ENCODE data around the gene DHRSX.

Gene DHRSX

GRCh38 chrX:2490634-2491033, 10.1 kb downstream of the DHRSX start:
- peaks cover 14% of the 10 kb centered on the region for H3K79me2 ChIP-seq (ENCODE audit: insufficient read depth, low read length)
- no peak overlapping the region for H3K27ac ChIP-seq (ENCODE audit: low read depth, low read length)
- H2AFZ ChIP-seq (ENCODE audit: low read depth, low read length, severe bottlenecking), result no peak overlapping the region
- no peak overlapping the region for H3K4me2 ChIP-seq (ENCODE audit: low read depth, low read length, poor library complexity, severe bottlenecking)
- no peaks in the 10 kb centered on the region for H3K9me2 ChIP-seq (replicated peaks; ENCODE audit: insufficient read depth, low read length)
- no peaks in the 10 kb centered on the region for H3K27me3 ChIP-seq (ENCODE audit: low read length)
- no peaks in the 10 kb centered on the region for H3K9me3 ChIP-seq (ENCODE audit: insufficient read depth, low read length)
- H4K20me1 ChIP-seq (ENCODE audit: low read depth, low read length), result no peaks in the 10 kb centered on the region
- TF ChIP-seq EZH2phosphoT487 (conservative IDR thresholded peaks at IDR 0.05; ENCODE audit: low read length), result no peak
- TF ChIP-seq CTCF (IDR thresholded peaks at IDR 0.05; ENCODE audit: insufficient read depth, low read length, poor library complexity, severe bottlenecking), result no peak
- H3F3A ChIP-seq (ENCODE audit: insufficient read depth), result no peaks in the 10 kb centered on the region
- H3K4me3 ChIP-seq (ENCODE audit: insufficient read depth, low read length, poor library complexity, severe bottlenecking), result no peak overlapping the region
- H3K36me3 ChIP-seq (ENCODE audit: low read length), result no peaks in the 10 kb centered on the region
- H3K9ac ChIP-seq (ENCODE audit: low read length), result no peak overlapping the region

- H3K4me3 ChIP-seq (ENCODE audit: insufficient read depth, low read length, poor library complexity, severe bottlenecking), result no peak overlapping the region
- peaks cover 14% of the 10 kb centered on the region for H3K79me2 ChIP-seq (ENCODE audit: insufficient read depth, low read length)
- TF ChIP-seq CTCF (IDR thresholded peaks at IDR 0.05; ENCODE audit: insufficient read depth, low read length, poor library complexity, severe bottlenecking) (no peak), EZH2phosphoT487 (conservative IDR thresholded peaks at IDR 0.05; ENCODE audit: low read length) (no peak)
- no peak overlapping the region for H2AFZ ChIP-seq (ENCODE audit: low read depth, low read length, severe bottlenecking)
- H3K9ac ChIP-seq (ENCODE audit: low read length), result no peak overlapping the region
- H3K4me2 ChIP-seq (ENCODE audit: low read depth, low read length, poor library complexity, severe bottlenecking), result no peak overlapping the region
- H3K36me3 ChIP-seq (ENCODE audit: low read length), result no peaks in the 10 kb centered on the region
- no peaks in the 10 kb centered on the region for H3F3A ChIP-seq (ENCODE audit: insufficient read depth)
- no peaks in the 10 kb centered on the region for H3K27me3 ChIP-seq (ENCODE audit: low read length)
- H3K9me2 ChIP-seq (replicated peaks; ENCODE audit: insufficient read depth, low read length), result no peaks in the 10 kb centered on the region
- no peak overlapping the region for H3K27ac ChIP-seq (ENCODE audit: low read depth, low read length)
- no peaks in the 10 kb centered on the region for H4K20me1 ChIP-seq (ENCODE audit: low read depth, low read length)
- H3K9me3 ChIP-seq (ENCODE audit: insufficient read depth, low read length), result no peaks in the 10 kb centered on the region
Measured at GRCh38 chrX:2489446-2490445, 11.0 kb downstream of the DHRSX start.

GRCh38 chrX:2488621-2489285, 12.0 kb downstream of the DHRSX start:
- Histone ChIP-seq H3K27me3 (ENCODE audit: low read length) (no peaks in the 10 kb centered on the region), H3K9me2 (replicated peaks; ENCODE audit: insufficient read depth, low read length) (no peaks in the 10 kb centered on the region), H3F3A (ENCODE audit: insufficient read depth) (no peaks in the 10 kb centered on the region), H3K79me2 (ENCODE audit: insufficient read depth, low read length) (peaks cover 12% of the 10 kb centered on the region), H3K9me3 (ENCODE audit: insufficient read depth, low read length) (no peaks in the 10 kb centered on the region), H3K9ac (ENCODE audit: low read length) (no peak overlapping the region), H2AFZ (ENCODE audit: low read depth, low read length, severe bottlenecking) (no peak overlapping the region), H3K4me2 (ENCODE audit: low read depth, low read length, poor library complexity, severe bottlenecking) (no peak overlapping the region), H4K20me1 (ENCODE audit: low read depth, low read length) (no peaks in the 10 kb centered on the region), H3K27ac (ENCODE audit: low read depth, low read length) (no peak overlapping the region), H3K36me3 (ENCODE audit: low read length) (no peaks in the 10 kb centered on the region), H3K4me3 (ENCODE audit: insufficient read depth, low read length, poor library complexity, severe bottlenecking) (no peak overlapping the region)
- TF ChIP-seq CTCF (IDR thresholded peaks at IDR 0.05; ENCODE audit: insufficient read depth, low read length, poor library complexity, severe bottlenecking) (no peak), EZH2phosphoT487 (conservative IDR thresholded peaks at IDR 0.05; ENCODE audit: low read length) (no peak)

Data from SU-DHL-6 (cell line).